MCF 10A (cell line): ENCODE results near the gene TMEM213. TPM values are rescaled to one million over a fixed set of nuclear protein-coding genes. Genes with fewer than 3 reads are reported as not detected.
A peak's percentile ranks its signal among the peaks of the same experiment; 100 is the strongest.

Experiments
- BruUV-seq: library from RNA; stranded (reverse); fragments of 400-500 nt; replicated peaks from 2 replicates; lab custom pipeline; 2021; lab: Mats Ljungman, UMichigan
- CTCF ChIA-PET: fragments of 300-600 bp; sonication (Branson Sonifier 250); formaldehyde crosslinking; extraction: SDS; loops from one replicate; lab custom pipeline; 2021; ENCODE audit warnings: antibody characterized with exemption, inconsistent platforms; lab: Yijun Ruan, JAX
- POLR2A ChIA-PET: fragments of 300-600, 350-650 bp; sonication (Branson Sonifier 250); formaldehyde crosslinking; extraction: SDS; loops from one replicate; lab custom pipeline; 2020; ENCODE audit warnings: antibody characterized with exemption, inconsistent platforms; lab: Yijun Ruan, JAX
- DNase-seq: peaks from one replicate; pipeline ENCODE4 v3.0.0-alpha.2; 2018; ENCODE audit not compliant: unreplicated experiment
- H3K27ac Mint-ChIP-seq: one replicate; pipeline ENCODE4 v1.8.0; 2022; ENCODE audit warnings: mild to moderate bottlenecking, low read depth, mixed read lengths; ENCODE audit not compliant: unreplicated experiment
- H3K27me3 Mint-ChIP-seq: one replicate; pipeline ENCODE4 v1.8.0; 2022; ENCODE audit warnings: mixed read lengths; ENCODE audit not compliant: insufficient read depth, unreplicated experiment
- H3K36me3 Mint-ChIP-seq: one replicate; pipeline ENCODE4 v1.8.0; 2022; ENCODE audit warnings: mild to moderate bottlenecking, moderate library complexity, mixed read lengths; ENCODE audit not compliant: insufficient read depth, unreplicated experiment
- H3K4me1 Mint-ChIP-seq: one replicate; pipeline ENCODE4 v1.8.0; 2022; ENCODE audit warnings: mixed read lengths; ENCODE audit not compliant: insufficient read depth, unreplicated experiment
- H3K4me3 Mint-ChIP-seq: one replicate; pipeline ENCODE4 v1.8.0; 2022; ENCODE audit warnings: mild to moderate bottlenecking, moderate library complexity, mixed read lengths; ENCODE audit not compliant: unreplicated experiment
- H3K9me3 Mint-ChIP-seq: one replicate; pipeline ENCODE4 v1.8.0; 2022; ENCODE audit warnings: mixed read lengths; ENCODE audit not compliant: unreplicated experiment
- CTCF ChIP-seq: fragments of 200-600 bp; IDR thresholded peaks from one replicate; pipeline ENCODE4 v1.8.0; 2022; ENCODE audit warnings: antibody characterized with exemption, mild to moderate bottlenecking; ENCODE audit not compliant: unreplicated experiment
- intact Hi-C: fragments of 100-400 bp; cut with micrococcal nuclease; formaldehyde crosslinking; loops from 2 replicates; pipeline ENCODE4 v1.14.1; 2022
- total RNA-seq: library from RNA; stranded (reverse); gene quantifications from 2 replicates; pipeline ENCODE4 v1.2.3, GENCODE V29; 2022

The TMEM213 gene
- total RNA-seq, 1 experiment from 2014 or later = not detected

- H3K4me1 Mint-ChIP-seq = peaks cover 20% of the 10 kb centered on the region
- CTCF ChIA-PET = interaction anchor here (0.6 to 0.7 kb wide), 2 partner anchors 27 to 561 kb away, joined by 3 read pairs; no protein-coding TSS in a partner anchor
These were observed 68.0 kb downstream of the TMEM213 start for GRCh38 chr7:138865843-138866242.

DNA sequence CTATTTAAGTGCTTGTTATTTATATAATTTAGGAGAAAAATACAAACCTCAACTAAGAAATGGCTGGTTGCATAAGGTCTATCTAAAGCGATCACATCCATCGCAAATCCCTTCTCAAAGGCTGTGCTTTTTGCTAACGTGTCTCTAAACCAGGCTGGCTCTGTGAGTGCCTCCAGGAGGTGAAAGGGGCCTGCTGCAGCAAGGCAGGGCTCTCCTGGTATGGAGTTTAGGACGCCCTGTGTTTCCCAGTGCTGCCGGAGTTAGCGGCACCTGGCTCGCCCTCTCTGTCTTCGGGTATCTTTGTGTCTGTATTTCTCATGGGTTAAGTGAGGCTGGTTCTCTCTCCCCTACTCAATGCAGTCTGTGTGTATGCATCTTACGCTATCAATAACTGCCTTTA lies 68.6 kb downstream of the TMEM213 start:
- Mint-ChIP-seq H3K4me3 (no peak overlapping the region), H3K27me3 (no peaks in the 10 kb centered on the region), H3K4me1 (peaks cover 20% of the 10 kb centered on the region), H3K9me3 (no peaks in the 10 kb centered on the region), H3K36me3 (peaks cover 14% of the 10 kb centered on the region), H3K27ac (no peak overlapping the region)
- TF ChIP-seq CTCF = no peak
- intact Hi-C loops = loop anchor here (1.0 to 10.0 kb wide), 4 partner anchors 128 to 962 kb away; partner anchors contain the start of gene TRIM24
- ChIA-PET CTCF (interaction anchor here (0.6 to 1.5 kb wide), 3 partner anchors 20 to 965 kb away, joined by 3 read pairs; no protein-coding TSS in a partner anchor), POLR2A (interaction anchor here (1.2 kb wide), 1 partner anchor 53 kb away, joined by 3 read pairs; no protein-coding TSS in a partner anchor)
- no TSS peak for BruUV-seq
- no peak for DNase-seq

More at GRCh38 chr7:138865843-138866242, 68.0 kb downstream of the TMEM213 start:
- intact Hi-C loops = loop anchor here (1.0 to 10.0 kb wide), 4 partner anchors 127 to 961 kb away; partner anchors contain the start of gene TRIM24
- Mint-ChIP-seq H3K36me3 (peaks cover 18% of the 10 kb centered on the region), H3K27ac (no peak overlapping the region), H3K27me3 (no peaks in the 10 kb centered on the region), H3K9me3 (no peaks in the 10 kb centered on the region), H3K4me3 (no peak overlapping the region)
- peak; percentile 38 for TF ChIP-seq CTCF
- no TSS peak for BruUV-seq
- DNase-seq = no peak
- POLR2A ChIA-PET = interaction anchor here (1.2 kb wide), 1 partner anchor 54 kb away, joined by 3 read pairs; no protein-coding TSS in a partner anchor

GRCh38 chr7:138867744-138868143 lies 70.0 kb downstream of the TMEM213 start:
- intact Hi-C loops = loop anchor here (2.0 to 10.0 kb wide), 3 partner anchors 129 to 963 kb away; partner anchors contain the start of gene TRIM24
- ChIA-PET POLR2A (no interaction called here), CTCF (interaction anchor here (1.5 kb wide), 1 partner anchor 19 kb away, joined by 3 read pairs; no protein-coding TSS in a partner anchor)
- Mint-ChIP-seq H3K9me3 (no peaks in the 10 kb centered on the region), H3K36me3 (peaks cover 7% of the 10 kb centered on the region), H3K27me3 (no peaks in the 10 kb centered on the region), H3K4me3 (no peak overlapping the region), H3K27ac (no peak overlapping the region), H3K4me1 (peaks cover 24% of the 10 kb centered on the region)
- BruUV-seq = no TSS peak
- TF ChIP-seq CTCF = no peak
- DNase-seq = no peak

- Mint-ChIP-seq H3K27me3 (no peaks in the 10 kb centered on the region), H3K36me3 (peaks cover 7% of the 10 kb centered on the region), H3K9me3 (no peaks in the 10 kb centered on the region), H3K27ac (no peak overlapping the region), H3K4me3 (no peak overlapping the region), H3K4me1 (peaks cover 28% of the 10 kb centered on the region)
- TF ChIP-seq CTCF = no peak
- BruUV-seq = no TSS peak
- POLR2A ChIA-PET = no interaction called here
- no peak for DNase-seq
- intact Hi-C loops = loop anchor here (10.0 kb wide), 2 partner anchors 404 to 964 kb away; partner anchors contain the start of gene TRIM24
- CTCF ChIA-PET = no interaction called here
These were observed 70.9 kb downstream of the TMEM213 start for GRCh38 chr7:138868711-138869110.
